GM23248 (cell line): ENCODE data around the gene SLC25A21. TPM values are rescaled to one million over a fixed set of nuclear protein-coding genes. Genes with fewer than 3 reads are reported as not detected.

ENCODE experiments used
- DNase-seq: peaks from one replicate; pipeline ENCODE4 v3.0.0-alpha.2; 2015
- H2AFZ ChIP-seq: fragments of 200-600 bp; sonication (generic); 2 replicates; pipeline ENCODE4 v1.6.1; 2016; ENCODE audit warnings: antibody characterized with exemption
- H3F3A ChIP-seq: fragments of 200-600 bp; sonication (generic); 2 replicates; pipeline ENCODE4 v1.6.1; 2016; ENCODE audit warnings: mild to moderate bottlenecking, antibody characterized with exemption, mixed run types; ENCODE audit not compliant: insufficient read depth
- H3K27ac ChIP-seq: fragments of 200-600 bp; sonication (generic); 2 replicates; pipeline ENCODE4 v1.5.1; 2016; ENCODE audit warnings: mild to moderate bottlenecking
- H3K27me3 ChIP-seq: fragments of 200-600 bp; sonication (generic); replicated peaks from 2 replicates; pipeline ENCODE4 v1.6.1; 2016; ENCODE audit warnings: mild to moderate bottlenecking; ENCODE audit not compliant: insufficient read depth
- H3K36me3 ChIP-seq: fragments of 200-600 bp; sonication (generic); 2 replicates; pipeline ENCODE4 v1.6.1; 2016; ENCODE audit warnings: low read depth, mild to moderate bottlenecking
- H3K4me1 ChIP-seq: fragments of 200-600 bp; sonication (generic); 2 replicates; pipeline ENCODE4 v1.6.1; 2016; ENCODE audit warnings: mild to moderate bottlenecking; ENCODE audit not compliant: insufficient read depth
- H3K4me2 ChIP-seq: fragments of 200-600 bp; sonication (generic); one replicate; pipeline ENCODE4 v1.6.1; 2016; ENCODE audit warnings: mild to moderate bottlenecking; ENCODE audit not compliant: unreplicated experiment
- H3K4me3 ChIP-seq: fragments of 200-600 bp; sonication (generic); 2 replicates; pipeline ENCODE4 v1.5.1; 2016; ENCODE audit warnings: mild to moderate bottlenecking
- H3K79me2 ChIP-seq: fragments of 200-600 bp; sonication (generic); 2 replicates; pipeline ENCODE4 v1.6.1; 2016; ENCODE audit warnings: mild to moderate bottlenecking; ENCODE audit not compliant: insufficient read depth
- H3K9ac ChIP-seq: fragments of 200-600 bp; sonication (generic); 2 replicates; pipeline ENCODE4 v1.6.1; 2016; ENCODE audit warnings: mild to moderate bottlenecking
- H3K9me2 ChIP-seq: fragments of 200-600 bp; sonication (generic); 2 replicates; pipeline ENCODE4 v1.6.1; 2016; ENCODE audit warnings: mixed run types, mild to moderate bottlenecking, moderate library complexity; ENCODE audit not compliant: insufficient read depth
- H3K9me3 ChIP-seq: fragments of 200-600 bp; sonication (generic); one replicate; pipeline ENCODE4 v1.6.1; 2017; ENCODE audit warnings: low read depth
- H4K20me1 ChIP-seq: fragments of 200-600 bp; sonication (generic); 2 replicates; pipeline ENCODE4 v1.6.0; 2016; ENCODE audit not compliant: insufficient read depth
- EZH2 ChIP-seq: fragments of 200-600 bp; sonication (generic); IDR thresholded peaks from 2 replicates; pipeline ENCODE4 v1.6.1; 2018; ENCODE audit warnings: antibody characterized with exemption, mild to moderate bottlenecking; ENCODE audit not compliant: insufficient read depth, poor library complexity, severe bottlenecking
- EZH2phosphoT487 ChIP-seq: fragments of 200-600 bp; sonication (generic); IDR thresholded peaks from 2 replicates; pipeline ENCODE4 v1.6.1; 2018; ENCODE audit warnings: antibody characterized with exemption, moderate library complexity, mild to moderate bottlenecking, low read depth; ENCODE audit not compliant: insufficient read depth
- WGBS, 2 experiments: methylation state at CpG; one replicate each; pipeline ENCODE4 v1.1.6; 2015 to 2017; ENCODE audit warnings: low lambda C conversion rate in 2 of 2, low coverage in 1 of 2; ENCODE audit errors: missing lambda C conversion rate in 2 of 2; 5-methylcytosine and 5-hydroxymethylcytosine counted together
- in situ Hi-C: fragments of 300-500 bp; cut with MboI; formaldehyde crosslinking; loops from 2 replicates; pipeline ENCODE4 v1.15.0; 2020
- polyA plus RNA-seq: library from polyadenylated mRNA; unstranded; fragments of >200 nt; fragmentation: Nextera tagmentation; extraction: Ambion mirVana; gene quantifications from 2 replicates; pipeline ENCODE4 v1.2.1, GENCODE V29; 2016
- total RNA-seq: library from RNA; depleted of rRNA; stranded (reverse); fragments of >200 nt; shearing (Covaris generic); gene quantifications from 2 replicates; pipeline ENCODE4 v1.2.3, GENCODE V29; 2014

The SLC25A21 gene
- total and polyA plus RNA-seq, 2 experiments from 2014 or later, result 0.26 TPM; not detected in 1

DNA sequence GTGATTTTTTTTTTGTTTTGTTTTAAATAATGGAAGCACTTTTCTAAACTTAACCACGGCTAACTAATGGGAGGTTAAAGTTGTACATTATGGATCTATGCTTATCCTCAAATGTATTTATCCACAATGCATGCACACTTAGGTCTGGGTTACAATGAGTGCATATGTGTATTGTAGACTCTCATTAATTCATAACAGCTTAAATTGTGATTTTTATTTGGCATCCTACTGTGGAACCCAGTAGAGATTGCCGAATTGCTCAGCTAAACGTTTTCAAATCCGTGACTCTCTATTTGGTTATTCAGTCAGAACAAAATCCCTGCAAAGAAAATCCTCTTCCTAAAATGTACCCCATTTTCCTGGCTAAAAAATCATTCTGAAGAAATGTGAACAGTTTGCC is 244.0 kb downstream of the SLC25A21 start:
- Histone ChIP-seq H3K36me3 (no peaks in the 10 kb centered on the region), H3K9ac (no peak overlapping the region)
- in situ Hi-C loops, result loop anchor here (25.0 kb wide), 1 partner anchor 266 kb away; the partner anchor contains the start of gene PAX9

DNA sequence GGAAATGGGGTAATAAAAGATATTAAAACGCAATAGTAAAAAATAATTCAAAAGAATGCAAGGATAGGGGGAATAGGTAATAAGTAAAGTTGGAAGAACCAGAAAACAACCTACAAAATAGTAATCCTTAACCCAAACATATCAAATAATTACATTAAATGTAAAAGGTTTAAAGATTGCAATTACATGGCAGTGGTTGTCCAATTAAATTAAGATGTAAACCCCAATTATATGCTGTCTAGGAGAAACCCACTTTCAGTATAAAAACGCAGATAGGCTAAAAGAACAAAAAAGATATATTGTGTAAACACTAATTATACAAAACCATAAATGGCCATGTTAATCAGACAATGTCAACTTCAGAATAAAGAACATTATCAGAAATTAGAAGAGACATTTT is 247.3 kb downstream of the SLC25A21 start:
- no peaks in the 10 kb centered on the region for H3K36me3 ChIP-seq
- no peak overlapping the region for H3K27ac ChIP-seq
- H3K9me3 ChIP-seq, result no peaks in the 10 kb centered on the region
- DNase-seq, result no peak
- in situ Hi-C loops, result loop anchor here (25.0 kb wide), 1 partner anchor 263 kb away; the partner anchor contains the start of gene PAX9
- WGBS, 2 experiments, result 58 to 61% methylated on average over 2 of the region's 2 CpGs
- H3K4me3 ChIP-seq, result no peak overlapping the region
- H4K20me1 ChIP-seq, result no peaks in the 10 kb centered on the region
- H3K79me2 ChIP-seq, result no peaks in the 10 kb centered on the region
- H3K4me2 ChIP-seq, result no peak overlapping the region
- H2AFZ ChIP-seq, result no peak overlapping the region
- no peak for TF ChIP-seq EZH2
- TF ChIP-seq EZH2phosphoT487, result no peak
- H3K9me2 ChIP-seq, result no peaks in the 10 kb centered on the region
- no peaks in the 10 kb centered on the region for H3K4me1 ChIP-seq
- H3F3A ChIP-seq, result no peaks in the 10 kb centered on the region
- H3K27me3 ChIP-seq, result peaks cover 4% of the 10 kb centered on the region; the same call in 1 of the 2 replicates
- no peak overlapping the region for H3K9ac ChIP-seq

More for the DNA sequence above, 244.0 kb downstream of the SLC25A21 start:
- Histone ChIP-seq H3K27me3 (peaks cover 8% of the 10 kb centered on the region; the same call in 1 of the 2 replicates), H3K9me3 (no peaks in the 10 kb centered on the region), H2AFZ (no peak overlapping the region), H3K4me1 (no peaks in the 10 kb centered on the region), H4K20me1 (no peaks in the 10 kb centered on the region), H3K4me2 (no peak overlapping the region), H3K9me2 (0 out of 2 replicates have a peak, but pooled peaks cover 4% of the 10 kb centered on the region), H3K79me2 (no peaks in the 10 kb centered on the region), H3K4me3 (no peak overlapping the region), H3K27ac (no peak overlapping the region), H3F3A (no peaks in the 10 kb centered on the region)
- WGBS, 2 experiments, result 67 to 70% methylated on average over 4 of the region's 4 CpGs
- no peak for TF ChIP-seq EZH2phosphoT487
- no peak for TF ChIP-seq EZH2
- DNase-seq, result no peak

DNA sequence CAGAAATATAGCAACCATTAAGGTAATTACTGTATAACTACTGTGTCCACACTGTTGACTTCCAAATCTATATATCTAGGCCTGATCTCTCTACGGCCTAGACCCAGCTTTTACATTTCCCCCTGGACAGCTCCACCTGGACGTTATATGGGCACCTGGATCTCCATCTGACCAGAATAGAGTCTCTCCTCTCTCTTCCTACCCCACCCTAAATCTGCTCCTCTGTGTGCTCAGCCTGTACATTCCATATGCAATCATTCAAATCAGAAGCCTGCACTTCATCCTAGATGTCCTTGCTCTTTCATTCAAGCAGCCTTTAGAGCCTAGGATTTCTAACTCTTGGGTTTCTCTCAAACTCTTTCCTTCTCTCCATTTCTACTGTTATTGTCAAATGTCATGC is 255.7 kb downstream of the SLC25A21 start:
- Histone ChIP-seq H4K20me1 (no peaks in the 10 kb centered on the region), H3K4me1 (no peaks in the 10 kb centered on the region), H3K4me2 (no peak overlapping the region), H2AFZ (no peak overlapping the region), H3F3A (no peaks in the 10 kb centered on the region), H3K27me3 (peaks cover 7% of the 10 kb centered on the region; the same call in 1 of the 2 replicates), H3K36me3 (no peaks in the 10 kb centered on the region), H3K27ac (no peak overlapping the region), H3K9me3 (no peaks in the 10 kb centered on the region), H3K9ac (no peak overlapping the region), H3K4me3 (no peak overlapping the region), H3K9me2 (no peaks in the 10 kb centered on the region), H3K79me2 (no peaks in the 10 kb centered on the region)
- no peak for TF ChIP-seq EZH2
- no peak for TF ChIP-seq EZH2phosphoT487
- in situ Hi-C loops, result no loop called here
- WGBS, 2 experiments, result 59 to 66% methylated on average over 2 of the region's 2 CpGs
- DNase-seq, result no peak

DNA sequence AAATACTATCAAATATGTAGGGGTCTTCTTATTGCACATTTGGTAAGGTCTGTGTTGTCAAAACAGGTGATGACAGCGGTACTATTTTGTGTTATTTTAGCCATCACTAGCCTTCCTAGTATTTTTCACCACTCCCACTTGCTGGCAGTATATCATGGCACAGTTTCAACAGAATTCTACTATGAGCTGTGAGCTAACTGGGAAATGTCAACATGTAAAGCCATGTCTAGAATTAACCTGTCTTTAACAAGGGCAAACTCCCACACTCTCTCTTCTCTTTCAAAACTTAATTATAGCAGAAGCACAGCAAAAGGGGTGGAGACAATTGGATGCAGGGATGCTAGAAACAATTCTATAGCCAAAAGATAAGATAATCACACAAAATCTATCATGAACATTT is 257.3 kb downstream of the SLC25A21 start:
- H3K36me3 ChIP-seq, result no peaks in the 10 kb centered on the region
- no peaks in the 10 kb centered on the region for H3K9me2 ChIP-seq
- no peaks in the 10 kb centered on the region for H3F3A ChIP-seq
- H4K20me1 ChIP-seq, result no peaks in the 10 kb centered on the region
- no peak for DNase-seq
- H2AFZ ChIP-seq, result no peak overlapping the region
- H3K27ac ChIP-seq, result no peak overlapping the region
- WGBS, 2 experiments, result 68 to 79% methylated on average over 1 of the region's 1 CpG
- no peak for TF ChIP-seq EZH2phosphoT487
- TF ChIP-seq EZH2, result no peak
- H3K4me2 ChIP-seq, result no peak overlapping the region
- no peak overlapping the region for H3K4me3 ChIP-seq
- H3K4me1 ChIP-seq, result no peaks in the 10 kb centered on the region
- H3K9me3 ChIP-seq, result no peaks in the 10 kb centered on the region
- H3K9ac ChIP-seq, result no peak overlapping the region
- H3K27me3 ChIP-seq, result peaks cover 7% of the 10 kb centered on the region; the same call in 1 of the 2 replicates
- no peaks in the 10 kb centered on the region for H3K79me2 ChIP-seq
- in situ Hi-C loops, result no loop called here
